NAMALWA (cell line): ENCODE data around the gene AP5Z1.
A peak's percentile ranks its signal among the peaks of the same experiment; 100 is the strongest.
"Not testable (repeated sequence)": the region's sequence is repeated elsewhere in the genome, so short reads cannot be mapped to it uniquely, and the experiment has no call there.

Source experiments
- DNase-seq: peaks from one replicate; pipeline ENCODE4 v3.0.0-alpha.2; 2015; ENCODE audit warnings: low spot score

The AP5Z1 gene

DNA sequence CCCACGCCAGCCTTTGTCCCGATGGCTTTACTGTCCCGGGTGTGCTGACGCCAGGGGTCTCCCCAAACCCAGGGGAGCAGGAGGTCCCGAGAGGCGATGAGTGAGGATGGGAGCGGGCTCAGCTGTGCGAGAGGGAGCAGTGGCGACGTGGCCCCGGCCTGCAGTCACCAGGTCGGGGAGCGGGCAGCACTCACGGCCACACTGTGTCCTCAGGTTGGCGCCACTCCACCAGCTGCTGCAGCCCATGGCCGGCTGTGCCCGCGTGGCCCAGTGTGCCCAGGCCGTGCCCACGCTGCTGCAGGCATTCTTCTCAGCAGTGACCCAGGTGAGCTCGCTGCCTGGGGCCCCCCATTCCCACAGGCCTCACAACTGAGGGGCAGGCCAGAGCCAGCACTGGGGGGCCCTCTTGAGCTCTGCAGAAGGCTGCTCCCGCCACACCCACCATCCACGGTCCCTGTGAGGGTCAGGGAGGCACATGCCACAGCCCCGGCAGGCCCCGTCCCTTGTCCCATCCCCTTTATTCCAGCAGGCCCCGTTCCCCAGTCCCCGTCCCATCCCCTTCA is 13.3 kb downstream of the AP5Z1 start:
- no peak for DNase-seq

DNA sequence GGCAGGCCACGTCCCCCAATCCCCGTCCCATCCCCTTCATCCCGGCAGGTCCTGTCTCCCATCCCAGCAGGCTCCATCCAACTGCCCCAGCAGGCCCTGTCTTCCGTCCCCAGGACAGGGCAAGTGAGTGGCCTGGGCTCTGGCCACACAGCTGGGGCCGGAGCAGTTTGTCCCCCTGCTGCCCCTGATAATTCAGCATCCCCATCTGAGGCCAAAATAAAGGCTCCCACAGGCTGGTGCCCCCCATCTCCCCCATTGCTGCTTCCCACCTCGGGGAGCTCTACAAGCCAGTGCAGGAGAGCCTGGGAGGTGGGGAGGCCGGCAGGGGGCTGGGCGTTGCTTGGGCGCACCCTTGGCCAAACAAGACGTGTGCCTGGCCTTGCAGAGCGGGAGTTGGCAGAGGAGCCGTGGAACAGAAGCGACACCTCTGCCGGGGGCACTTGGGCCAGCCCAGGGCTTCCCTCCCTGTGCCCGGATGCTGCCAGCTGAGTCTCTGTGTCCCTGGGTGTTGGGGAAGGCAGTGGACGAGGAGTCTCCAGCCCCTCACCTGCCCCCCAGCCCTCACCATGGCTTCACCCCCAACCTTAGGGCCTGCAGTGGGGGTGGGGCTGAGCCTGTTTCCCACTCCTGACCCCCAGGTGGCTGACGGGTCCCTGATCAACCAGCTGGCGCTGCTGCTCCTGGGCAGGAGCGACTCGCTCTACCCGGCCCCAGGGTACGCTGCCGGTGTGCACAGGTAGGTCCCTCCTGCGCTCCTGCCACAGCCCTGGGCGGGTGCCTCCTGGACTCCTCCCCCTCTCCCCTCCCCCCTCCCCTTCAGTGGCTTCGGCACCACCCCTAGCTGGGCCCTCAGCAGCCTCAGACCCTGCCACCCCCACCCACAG is 14.0 kb downstream of the AP5Z1 start:
- DNase-seq: no peak

DNA sequence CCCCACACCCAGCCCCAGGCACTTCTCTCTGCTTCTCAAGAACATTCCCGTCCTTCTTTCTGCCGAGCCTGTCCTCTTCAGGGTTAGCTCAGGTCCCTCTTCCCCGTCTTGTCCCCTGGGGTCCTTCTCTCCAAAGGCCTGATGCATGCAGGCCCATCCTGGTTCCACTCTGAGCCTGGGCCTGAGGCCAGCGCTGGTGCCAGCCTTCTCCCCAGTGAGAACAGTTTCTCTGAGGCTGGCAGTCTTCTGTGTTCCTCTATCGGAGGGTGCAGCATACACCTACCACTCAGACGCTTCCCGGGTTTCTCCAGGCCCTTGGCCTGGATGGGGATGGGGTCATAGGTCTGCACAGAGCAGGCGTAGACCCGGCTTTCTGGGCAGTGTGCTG is 14.6 kb downstream of the AP5Z1 start:
- no peak for DNase-seq

DNA sequence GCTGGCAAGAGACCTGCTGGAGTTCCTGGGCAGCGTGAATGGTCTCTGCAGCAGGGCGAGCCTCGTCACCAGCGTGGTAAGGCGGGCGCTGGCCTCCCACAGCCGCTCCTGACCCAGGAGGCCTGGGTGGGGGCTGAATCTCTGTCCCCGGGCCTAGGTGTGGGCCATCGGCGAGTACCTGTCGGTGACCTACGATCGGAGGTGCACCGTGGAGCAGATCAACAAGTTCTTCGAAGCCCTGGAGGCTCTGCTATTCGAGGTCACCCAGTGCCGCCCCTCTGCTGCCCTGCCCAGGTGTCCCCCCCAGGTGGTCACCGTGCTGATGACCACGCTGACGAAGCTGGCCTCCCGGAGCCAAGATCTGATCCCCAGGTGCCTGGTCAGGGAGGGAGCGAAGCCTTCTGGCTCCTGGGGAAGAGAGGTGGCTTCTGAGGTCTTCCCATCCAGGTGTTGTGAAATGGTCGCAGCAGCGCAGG is 15.1 kb downstream of the AP5Z1 start:
- no peak for DNase-seq

DNA sequence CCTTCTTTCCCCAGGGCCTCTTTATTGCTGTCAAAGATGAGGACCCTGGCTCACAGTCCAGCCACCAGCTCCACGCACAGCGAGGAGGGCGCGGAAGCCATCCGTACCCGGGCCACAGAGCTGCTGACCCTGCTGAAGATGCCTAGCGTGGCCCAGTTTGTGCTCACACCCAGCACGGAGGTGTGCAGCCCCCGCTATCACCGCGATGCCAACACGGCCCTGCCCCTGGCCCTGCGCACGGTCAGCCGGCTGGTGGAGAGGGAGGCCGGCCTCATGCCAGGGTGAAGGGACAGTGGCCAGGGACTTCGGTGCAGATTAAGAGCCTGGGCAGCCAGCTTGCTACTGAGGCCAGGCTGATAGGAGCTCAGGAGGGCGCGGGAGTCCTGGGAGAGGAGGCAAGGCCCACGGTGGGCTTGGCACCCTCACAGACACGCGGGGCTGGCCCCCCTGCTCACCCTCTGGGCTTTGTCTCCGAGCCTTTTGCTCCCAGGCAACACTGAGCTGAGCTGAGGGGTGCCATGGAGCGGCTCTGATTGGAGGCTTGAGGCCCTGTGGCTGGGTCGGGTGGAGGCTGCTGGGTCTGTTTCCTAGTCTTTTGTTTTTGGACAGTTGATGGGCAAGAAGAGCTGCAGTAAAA is 15.8 kb downstream of the AP5Z1 start:
- no peak for DNase-seq

DNA sequence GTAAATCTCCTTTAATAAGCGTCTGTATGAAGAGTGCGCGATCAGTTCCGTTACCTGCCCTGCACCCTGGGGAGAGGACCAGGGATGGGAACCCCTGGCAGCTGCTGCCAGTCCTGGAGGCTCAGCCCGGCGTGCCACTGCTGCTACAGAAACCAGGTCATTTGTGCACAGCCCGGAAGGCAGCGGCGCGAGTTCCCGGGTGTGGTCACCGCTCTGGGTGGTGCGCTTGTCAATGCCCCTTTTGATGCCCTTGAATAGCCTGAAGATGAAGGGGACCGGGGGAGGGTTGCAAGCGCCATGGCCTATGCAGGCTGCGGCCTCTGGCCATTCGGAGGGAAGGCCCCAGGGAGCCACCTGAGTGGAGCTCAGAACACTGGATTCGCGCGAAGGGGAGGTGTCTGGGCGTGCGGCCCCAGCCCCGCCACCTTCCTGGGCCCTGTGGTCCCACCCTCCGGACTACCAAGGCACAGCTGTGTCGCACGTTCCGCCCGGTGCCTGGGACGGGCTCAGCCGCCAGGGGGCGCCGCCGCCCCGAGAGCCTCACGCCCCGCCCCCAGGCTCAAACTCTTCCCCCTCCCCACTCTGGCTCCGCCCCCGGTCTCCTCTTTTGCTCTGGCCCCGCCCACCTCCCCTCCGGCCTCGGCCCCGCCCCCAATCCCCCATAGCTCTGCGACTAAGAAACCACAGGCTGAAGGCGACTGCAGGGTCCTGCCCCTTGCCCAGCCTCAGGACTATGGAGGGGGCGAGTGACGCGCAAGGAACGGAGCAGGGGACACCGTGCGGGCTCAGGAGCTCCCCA is 16.5 kb downstream of the AP5Z1 start:
- peak; percentile 83 for DNase-seq

DNA sequence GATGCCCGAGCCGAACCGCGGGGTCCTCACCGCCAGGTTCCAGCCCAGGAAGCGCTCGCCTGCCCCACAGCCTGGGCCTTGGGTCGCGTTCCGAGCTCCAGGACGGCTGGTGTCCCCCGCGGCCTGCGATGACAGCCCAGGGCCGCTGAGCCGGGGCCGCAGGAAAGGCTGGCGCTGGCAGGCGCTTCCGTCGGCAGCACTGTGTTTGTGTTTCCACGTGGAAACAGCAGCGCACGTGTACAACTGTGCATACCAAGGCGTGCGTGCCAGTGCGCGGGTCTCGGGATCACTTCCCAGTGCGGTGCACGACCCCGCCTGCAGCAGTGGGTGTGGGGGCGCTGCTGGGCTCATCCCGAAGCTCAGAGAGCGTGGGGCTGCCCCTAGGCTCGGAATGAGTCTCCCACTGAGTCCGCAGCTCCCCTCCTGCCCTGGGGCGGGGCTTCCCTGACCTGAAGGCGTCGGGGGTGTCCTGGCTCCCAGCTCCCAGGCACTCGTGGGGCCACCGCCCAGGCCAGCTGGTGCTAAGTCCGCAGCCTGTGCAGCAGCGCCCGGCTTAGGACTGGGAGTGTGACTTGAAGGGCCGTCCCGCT is 17.2 kb downstream of the AP5Z1 start:
- no peak for DNase-seq

DNA sequence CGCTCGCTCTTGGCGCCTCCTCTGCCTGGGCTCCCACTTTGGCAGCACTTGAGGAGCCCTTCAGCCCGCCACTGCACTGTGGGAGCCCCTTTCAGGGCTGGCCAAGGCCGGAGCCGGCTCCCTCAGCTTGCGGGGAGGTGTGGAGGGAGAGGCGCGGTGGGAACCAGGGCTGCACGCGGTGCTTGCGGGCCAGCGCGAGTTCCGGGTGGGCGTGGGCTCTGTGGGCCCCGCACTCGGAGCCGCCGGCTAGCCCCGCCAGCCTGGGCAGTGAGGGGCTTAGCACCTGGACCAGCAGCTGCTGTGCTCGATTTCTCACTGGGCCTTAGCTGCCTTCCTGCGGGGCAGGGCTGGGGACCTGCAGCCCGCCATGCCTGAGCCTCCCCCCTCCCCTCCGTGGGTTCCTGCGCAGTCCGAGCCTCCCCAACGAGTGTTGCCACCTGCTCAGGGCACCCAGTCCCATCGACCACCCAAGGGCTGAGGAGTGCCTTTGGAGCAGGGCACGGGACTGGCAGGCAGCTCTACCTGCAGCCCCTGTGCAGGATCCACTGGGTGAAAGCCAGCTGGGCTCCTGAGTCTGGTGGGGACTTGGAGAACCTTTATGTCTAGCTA is 18.1 kb downstream of the AP5Z1 start:
- not testable (repeated sequence) for DNase-seq

DNA sequence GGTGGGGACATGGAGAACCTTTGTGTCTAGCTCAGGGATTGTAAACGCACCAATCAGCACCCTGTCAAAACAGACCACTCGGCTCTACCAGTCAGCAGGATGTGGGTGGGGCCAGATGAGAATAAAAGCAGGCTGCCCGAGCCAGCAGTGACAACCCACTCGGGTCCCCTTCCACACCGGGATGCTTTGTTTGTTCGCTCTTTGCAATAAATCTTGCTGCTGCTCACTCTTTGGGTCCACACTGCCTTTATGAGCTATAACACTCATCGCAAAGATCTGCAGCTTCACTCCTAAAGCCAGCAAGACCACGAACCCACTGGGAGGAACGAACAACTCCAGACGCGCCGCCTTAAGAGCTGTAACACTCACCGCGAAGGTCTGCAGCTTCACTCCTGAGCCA is 18.7 kb downstream of the AP5Z1 start:
- DNase-seq: not testable (repeated sequence)

DNA sequence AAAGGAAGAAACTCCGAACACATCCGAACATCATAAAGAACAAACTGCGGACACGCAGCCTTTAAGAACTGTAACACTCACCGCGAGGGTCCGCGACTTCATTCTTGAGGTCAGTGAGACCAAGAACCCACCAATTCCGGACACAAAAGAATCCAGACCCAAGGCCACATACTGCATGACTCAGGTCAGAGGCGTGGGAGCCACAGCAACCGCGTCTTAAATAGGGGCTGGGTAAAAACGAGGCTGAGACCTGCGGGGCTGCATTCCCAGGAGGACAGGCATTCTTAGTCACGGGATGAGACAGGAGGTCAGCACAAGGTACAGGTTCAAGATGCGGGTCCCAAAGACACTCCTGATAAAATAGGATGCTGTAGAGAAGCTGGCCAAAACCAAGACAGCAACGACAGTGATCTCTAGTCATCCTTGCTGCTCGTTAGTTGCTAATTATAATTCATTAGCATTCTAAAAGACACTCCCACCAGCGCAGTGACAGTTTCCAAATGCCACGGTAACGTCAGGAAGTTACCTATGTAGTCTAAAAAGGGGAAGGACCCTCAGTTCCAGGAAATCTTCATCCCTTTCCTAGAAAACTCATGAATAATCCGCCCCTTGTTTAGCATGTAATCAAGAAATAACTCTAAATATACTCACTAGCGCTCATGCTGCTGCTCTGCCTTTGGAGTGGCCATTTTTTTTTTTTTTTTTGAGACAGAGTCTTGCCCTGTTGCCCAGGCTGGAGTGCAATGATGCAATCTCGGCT is 19.3 kb downstream of the AP5Z1 start:
- no peak for DNase-seq

DNA sequence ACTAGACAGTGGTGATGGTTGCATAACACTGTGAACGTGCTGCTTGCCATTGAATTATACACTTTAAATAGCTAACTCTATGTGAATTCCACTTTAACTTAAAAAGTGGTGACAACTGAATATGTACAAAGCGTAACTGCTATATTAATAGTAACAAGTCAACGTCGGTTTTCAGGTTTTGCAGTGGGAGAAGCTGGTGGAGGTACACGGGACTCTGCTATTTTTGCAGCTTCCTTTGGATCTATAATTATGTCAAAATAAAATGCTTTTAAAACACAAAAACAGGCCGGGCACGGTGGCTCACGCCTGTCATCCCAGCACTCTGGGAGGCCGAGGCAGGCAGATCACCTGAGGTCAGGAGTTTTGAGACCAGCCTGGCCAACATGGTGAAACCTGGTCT is 21.0 kb downstream of the AP5Z1 start:
- DNase-seq: no peak

DNA sequence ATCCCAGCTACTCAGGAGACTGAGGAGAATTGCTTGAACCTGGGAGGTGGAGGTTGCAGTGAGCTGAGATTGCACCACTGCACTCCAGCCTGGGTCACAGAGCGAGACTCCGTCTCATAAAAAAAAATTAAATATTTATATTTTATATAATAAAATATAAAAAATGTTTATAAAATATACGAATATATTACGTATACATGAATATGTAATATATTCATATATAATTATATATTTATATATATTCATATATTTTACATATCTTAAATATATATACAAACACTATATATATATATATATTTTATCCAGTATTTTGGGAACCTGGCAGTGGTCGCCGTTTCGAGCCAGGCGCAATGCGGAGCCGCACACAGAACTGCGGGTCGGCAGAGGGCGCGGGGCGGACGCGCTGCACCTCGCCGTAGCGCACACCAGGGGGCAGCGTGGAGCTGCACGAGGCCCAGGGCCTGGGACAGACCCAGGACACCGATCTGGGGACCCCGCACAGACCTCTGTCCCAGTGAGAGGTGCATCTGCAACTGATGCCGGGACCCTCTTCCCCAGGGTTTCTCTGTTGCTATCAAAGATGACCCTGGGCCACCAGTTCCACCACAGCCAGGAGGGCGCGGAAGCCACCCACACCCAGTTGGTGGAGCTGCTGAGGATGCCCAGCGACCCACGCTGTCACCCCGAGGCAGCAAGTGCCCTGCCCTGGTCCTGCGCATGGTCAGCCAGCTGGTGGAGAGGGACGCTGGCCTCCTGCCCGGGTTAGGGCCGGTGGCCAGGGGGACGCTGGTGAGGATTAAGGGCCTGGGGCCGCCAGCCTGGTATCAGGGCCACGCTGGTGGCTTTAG is 22.7 kb downstream of the AP5Z1 start:
- DNase-seq: peak; percentile 72

DNA sequence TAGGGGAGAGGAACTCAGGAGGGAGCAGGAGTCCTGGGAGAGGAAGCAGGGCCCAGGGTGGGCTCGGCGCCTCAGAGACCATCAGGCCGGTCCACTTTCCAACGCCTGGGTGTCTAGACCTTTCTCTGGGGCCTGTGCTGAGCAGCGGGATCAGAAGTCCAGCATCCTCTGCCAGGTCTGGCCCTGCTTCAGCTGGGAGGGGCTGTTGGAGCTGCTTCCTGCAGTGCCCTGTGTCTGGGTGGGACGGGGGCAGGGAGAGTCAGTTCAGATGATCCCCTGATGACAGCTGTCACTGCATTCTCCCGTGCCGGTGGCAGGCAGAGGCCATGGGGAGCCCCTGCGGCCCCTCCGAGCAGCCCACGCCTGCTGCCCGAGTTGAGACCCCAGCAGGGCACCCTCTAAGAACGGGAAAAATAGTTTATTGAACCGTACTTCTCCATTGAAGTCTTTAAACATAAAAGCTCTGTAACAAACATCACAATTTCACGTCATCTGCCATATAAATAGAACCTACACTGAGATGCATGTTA is 23.3 kb downstream of the AP5Z1 start:
- DNase-seq: no peak

DNA sequence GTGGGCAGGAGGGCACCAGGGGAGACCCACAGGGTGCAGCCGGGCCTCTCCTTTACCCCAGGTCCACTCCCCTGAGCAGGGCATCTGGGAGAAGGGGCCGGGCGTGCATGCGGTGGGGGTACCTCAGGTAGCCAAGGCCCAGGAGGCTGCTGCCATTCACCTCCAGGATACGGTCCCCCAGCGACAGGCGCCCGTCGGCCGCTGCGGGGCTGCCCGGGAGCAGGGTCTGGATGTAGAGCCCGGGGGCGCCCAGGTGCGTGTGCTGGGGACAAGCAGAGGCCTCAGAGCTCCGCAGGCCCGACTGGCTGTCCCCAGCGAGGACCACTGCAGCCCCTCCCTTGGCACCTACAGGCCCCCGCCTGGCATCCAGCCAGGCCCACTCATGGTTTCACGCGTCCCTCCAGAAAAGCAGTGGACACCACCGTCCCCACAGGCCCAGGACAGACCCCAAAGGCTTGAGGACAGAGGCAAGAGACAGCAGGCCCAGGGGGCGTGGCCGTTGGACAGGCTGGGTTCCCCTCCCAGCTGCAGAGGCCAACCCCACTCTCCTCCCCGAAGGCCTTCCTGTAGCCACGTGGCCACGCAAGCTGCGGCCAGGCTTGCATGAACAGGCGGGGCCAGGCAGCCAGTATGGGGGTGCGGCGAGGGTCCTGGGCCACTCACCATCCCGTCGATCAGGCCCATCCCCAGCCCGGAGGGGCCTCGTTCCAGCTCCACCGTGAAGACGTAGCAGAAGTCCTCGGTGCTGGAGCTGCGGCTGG is 24.3 kb downstream of the AP5Z1 start:
- DNase-seq: no peak

DNA sequence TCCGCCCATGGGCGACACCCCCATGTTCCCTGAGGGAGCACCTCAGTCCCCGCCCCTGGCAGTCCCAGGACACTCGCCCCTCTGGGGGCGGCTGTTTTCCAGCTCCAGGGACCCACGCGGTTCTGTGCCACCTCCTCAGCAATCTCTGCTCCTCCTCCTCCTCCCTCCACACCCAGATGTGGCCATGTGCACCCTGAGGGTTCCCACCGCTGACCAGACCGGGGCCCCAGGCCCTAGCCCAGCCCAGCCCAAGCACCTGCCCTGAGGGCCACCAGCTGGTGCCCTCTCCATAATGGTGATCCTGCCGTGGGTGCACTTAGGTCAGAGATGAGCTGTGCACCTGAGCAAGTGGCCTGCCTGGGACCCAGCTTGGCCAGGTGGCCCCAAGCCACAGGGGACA is 25.1 kb downstream of the AP5Z1 start:
- DNase-seq: no peak

DNA sequence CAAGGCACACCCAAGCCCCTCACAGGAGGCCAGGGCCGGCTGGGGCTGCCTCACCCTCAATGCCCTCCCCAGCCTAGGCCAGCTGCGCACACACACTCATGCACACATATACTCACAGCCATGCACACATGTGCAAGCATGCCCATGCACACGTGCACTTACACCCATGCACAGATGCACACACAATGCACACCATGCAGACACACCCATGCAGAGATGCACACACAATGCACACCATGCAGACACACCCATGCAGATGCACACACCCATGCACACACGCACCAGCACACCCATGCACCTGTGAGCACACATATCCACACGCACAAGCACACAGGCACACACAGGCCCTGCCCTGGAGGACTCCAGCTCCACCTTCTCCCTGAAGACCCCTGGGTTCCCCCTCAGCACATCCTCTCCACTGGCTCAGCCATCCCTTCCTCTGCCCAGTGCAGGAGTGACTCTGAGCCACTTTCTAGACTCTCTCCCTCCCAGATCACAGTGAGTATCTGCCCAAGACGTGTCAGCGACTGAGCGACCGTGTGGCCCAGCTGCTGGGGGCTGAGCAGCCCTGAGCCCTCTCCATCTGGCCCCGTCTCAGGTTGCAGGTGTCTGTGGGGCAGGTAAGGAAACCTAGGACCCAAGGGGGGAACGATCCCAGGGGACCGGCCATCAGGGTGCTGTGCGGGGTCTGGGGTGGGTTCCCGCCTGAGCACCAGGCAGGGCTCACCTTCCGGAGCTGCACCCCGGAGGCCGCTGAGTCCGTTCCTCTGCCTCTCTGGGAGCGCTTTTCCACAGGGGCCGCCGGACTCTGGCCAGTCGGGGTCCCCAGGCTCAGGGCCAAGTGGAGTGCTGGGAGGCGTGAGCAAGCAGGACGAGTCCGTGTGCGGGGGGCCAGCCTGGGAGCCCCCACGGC is 25.8 kb downstream of the AP5Z1 start:
- no peak for DNase-seq

DNA sequence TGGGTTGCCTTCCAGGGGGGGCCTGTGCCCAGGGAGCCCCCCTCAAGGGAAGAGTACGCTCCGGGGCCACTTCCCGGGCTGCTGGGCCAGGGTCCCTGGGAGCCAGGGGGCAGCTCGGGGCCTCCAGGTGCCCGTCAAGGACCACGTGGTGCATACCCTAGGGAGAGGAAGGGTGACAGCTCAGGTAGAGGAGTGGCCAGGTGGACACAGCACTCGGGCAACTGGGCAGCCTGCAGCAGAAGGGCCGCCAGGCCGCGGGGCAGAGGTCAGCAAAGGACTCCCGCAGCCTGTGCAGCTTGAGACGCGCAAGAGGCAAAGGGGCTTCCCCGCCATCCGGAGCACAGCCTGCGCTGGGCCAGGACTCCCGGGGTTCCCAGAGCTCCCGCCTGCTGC is 26.4 kb downstream of the AP5Z1 start:
- DNase-seq: no peak

DNA sequence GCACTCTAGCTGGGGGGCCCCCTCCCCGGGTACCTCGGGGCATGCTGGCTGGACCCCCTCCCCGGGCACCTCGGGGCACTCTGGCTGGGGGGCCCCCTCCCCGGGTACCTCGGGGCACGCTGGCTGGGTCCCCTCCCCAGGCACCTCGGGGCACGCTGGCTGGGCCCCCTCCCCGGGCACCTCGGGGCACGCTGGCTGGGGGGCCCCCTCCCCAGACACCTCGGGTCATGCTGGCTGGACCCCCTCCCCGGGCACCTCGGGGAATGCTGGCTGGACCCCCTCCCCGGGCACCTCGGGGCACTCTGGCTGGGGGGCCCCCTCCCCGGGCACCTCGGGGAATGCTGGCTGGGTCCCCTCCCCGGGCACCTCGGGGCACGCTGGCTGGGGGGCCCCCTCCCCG is 27.2 kb downstream of the AP5Z1 start:
- DNase-seq: not testable (repeated sequence)
